ENCODE data around the gene NFYB. TPM values are rescaled to one million over a fixed set of nuclear protein-coding genes. Genes with fewer than 3 reads are reported as not detected.

NFYB gene
- total and polyA plus RNA-seq, 2 donors (not counting 1 experiment from before 2014, with no cell fraction given): 11.7 to 27.2 TPM

DNA sequence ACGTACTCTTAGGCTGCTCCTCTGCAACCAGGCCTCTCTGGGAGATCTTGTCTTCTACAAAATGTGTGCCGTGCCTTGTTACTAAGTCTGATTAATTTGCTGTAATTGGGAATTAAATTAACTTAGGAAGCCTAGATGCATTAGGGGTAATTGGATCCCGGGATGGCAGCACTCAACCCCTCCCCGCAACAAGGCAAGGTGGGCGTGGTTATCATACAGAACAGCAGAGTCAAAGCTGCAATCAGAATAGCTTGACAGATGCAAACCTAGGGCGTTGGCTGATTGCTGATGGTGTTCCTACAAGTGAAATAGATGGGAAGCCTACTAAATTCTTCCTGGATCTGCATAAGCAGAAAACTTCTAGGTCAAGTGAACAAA, 34.5 kb upstream of the NFYB start:
- Histone ChIP-seq H3K27ac (ENCODE audit: low read length in 2 of 2) (no peak overlapping the region), H4K20me1 (ENCODE audit: control insufficient read depth, insufficient read depth, low read length, poor library complexity, severe bottlenecking) (no peaks in the 10 kb centered on the region), H3K9ac (ENCODE audit: low read length) (no peak overlapping the region), H3K27me3 (replicated peaks in 1 of 4; ENCODE audit: control extremely low read depth in 1 of 4, control insufficient read depth in 3 of 4, insufficient read depth in 4 of 4, low read length in 3 of 4) (peaks cover 0 to 2% (median 0%) of the 10 kb centered on the region in 4 experiments), H3K4me3 (ENCODE audit: control extremely low read depth in 1 of 5, extremely low read depth in 1 of 5, insufficient read depth in 1 of 5, low read depth in 2 of 5, low read length in 4 of 5) (no peak overlapping the region), H3K36me3 (replicated peaks in 1 of 2; ENCODE audit: control extremely low read depth in 1 of 2, control insufficient read depth in 1 of 2, extremely low read depth in 1 of 2, insufficient read depth in 2 of 2, low read length in 1 of 2) (no peaks in the 10 kb centered on the region), H3K9me3 (ENCODE audit: control extremely low read depth in 1 of 3, control insufficient read depth in 2 of 3, insufficient read depth in 1 of 3, low read length in 2 of 3) (peaks cover 0 to 7% (median 0%) of the 10 kb centered on the region in 3 donors), H3K4me2 (replicated peaks; ENCODE audit: low read depth, low read length, poor library complexity, severe bottlenecking) (no peak overlapping the region), H3K79me2 (ENCODE audit: control insufficient read depth, insufficient read depth, low read length) (no peaks in the 10 kb centered on the region), H3K4me1 (ENCODE audit: control insufficient read depth in 2 of 2, insufficient read depth in 2 of 2, low read length in 2 of 2) (no peaks in the 10 kb centered on the region), H2AFZ (ENCODE audit: insufficient read depth, low read depth, low read length, poor library complexity, severe bottlenecking) (no peak overlapping the region)
- intact Hi-C loops (cut with micrococcal nuclease): no loop called here
- H3K4me1 Mint-ChIP-seq: no peaks in the 10 kb centered on the region
- DNase-seq: no peak
- no peak overlapping the region for H3K27ac Mint-ChIP-seq
- TF ChIP-seq, protein P1, sequence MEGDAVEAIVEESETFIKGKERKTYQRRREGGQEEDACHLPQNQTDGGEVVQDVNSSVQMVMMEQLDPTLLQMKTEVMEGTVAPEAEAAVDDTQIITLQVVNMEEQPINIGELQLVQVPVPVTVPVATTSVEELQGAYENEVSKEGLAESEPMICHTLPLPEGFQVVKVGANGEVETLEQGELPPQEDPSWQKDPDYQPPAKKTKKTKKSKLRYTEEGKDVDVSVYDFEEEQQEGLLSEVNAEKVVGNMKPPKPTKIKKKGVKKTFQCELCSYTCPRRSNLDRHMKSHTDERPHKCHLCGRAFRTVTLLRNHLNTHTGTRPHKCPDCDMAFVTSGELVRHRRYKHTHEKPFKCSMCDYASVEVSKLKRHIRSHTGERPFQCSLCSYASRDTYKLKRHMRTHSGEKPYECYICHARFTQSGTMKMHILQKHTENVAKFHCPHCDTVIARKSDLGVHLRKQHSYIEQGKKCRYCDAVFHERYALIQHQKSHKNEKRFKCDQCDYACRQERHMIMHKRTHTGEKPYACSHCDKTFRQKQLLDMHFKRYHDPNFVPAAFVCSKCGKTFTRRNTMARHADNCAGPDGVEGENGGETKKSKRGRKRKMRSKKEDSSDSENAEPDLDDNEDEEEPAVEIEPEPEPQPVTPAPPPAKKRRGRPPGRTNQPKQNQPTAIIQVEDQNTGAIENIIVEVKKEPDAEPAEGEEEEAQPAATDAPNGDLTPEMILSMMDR (IDR thresholded peaks at IDR 0.05): no peak
- TF ChIP-seq EZH2 (IDR thresholded peaks at IDR 0.05; ENCODE audit: borderline replicate concordance, insufficient read depth, low read depth, low read length, poor library complexity, severe bottlenecking): no peak
- H3K9me3 Mint-ChIP-seq (ENCODE audit: insufficient read depth): no peaks in the 10 kb centered on the region
- CTCF ChIA-PET: no interaction called here
- H3K27me3 Mint-ChIP-seq: peaks cover 21% of the 10 kb centered on the region
- ATAC-seq (ENCODE audit: low read depth): no peak
- no peak overlapping the region for H3K4me3 Mint-ChIP-seq
- POLR2A ChIA-PET: no interaction called here
- WGBS (ENCODE audit: insufficient coverage): 100% methylated on average over 5 of the region's 6 CpGs

DNA sequence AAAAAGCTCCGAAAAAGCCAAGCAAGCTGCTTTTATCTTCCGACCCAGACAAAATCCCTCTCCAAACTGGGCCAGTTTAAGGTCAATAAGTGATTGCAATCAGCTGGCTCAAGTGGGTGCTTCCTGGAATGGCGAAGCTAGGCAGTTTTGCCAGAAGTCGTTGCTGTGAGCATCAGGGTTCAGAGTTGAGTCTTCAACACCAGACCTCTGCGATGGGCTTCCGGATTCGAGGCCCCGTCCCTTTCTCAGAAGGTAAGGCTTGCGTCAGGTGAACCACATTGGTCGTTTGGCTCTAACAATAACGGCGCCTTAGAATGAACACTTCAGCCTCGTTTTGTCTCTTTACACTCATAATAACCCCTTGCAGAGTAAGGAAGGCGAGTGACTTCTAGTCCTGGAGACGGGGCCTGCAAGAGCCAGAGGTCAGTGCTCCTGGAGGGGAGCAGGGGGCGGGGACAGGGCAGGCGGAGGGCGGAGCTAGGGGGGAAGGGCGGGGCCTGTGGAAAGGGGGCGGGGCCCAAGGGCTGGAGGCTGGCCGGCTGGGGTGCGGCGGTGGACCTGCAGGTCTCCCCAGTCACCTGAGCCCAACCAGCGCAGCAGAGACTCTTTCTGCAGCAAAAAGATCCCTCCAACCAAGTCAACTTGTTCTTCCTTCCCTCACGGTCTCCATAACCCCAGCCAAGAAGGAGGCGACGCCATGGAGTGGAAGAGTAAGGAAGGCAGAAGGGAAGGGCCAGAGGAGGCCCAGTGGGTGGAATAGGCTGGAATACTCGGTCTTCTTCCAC, 34.0 kb upstream of the NFYB start:
- ATAC-seq (ENCODE audit: low read depth) (no peak), DNase-seq (no peak)
- Histone ChIP-seq H3K36me3 (replicated peaks in 1 of 2; ENCODE audit: control extremely low read depth in 1 of 2, control insufficient read depth in 1 of 2, extremely low read depth in 1 of 2, insufficient read depth in 2 of 2, low read length in 1 of 2) (no peaks in the 10 kb centered on the region), H3K27ac (ENCODE audit: low read length in 2 of 2) (no peak overlapping the region), H3K79me2 (ENCODE audit: control insufficient read depth, insufficient read depth, low read length) (no peaks in the 10 kb centered on the region), H2AFZ (ENCODE audit: insufficient read depth, low read depth, low read length, poor library complexity, severe bottlenecking) (no peak overlapping the region), H3K4me1 (ENCODE audit: control insufficient read depth in 2 of 2, insufficient read depth in 2 of 2, low read length in 2 of 2) (no peaks in the 10 kb centered on the region), H3K9ac (ENCODE audit: low read length) (no peak overlapping the region), H4K20me1 (ENCODE audit: control insufficient read depth, insufficient read depth, low read length, poor library complexity, severe bottlenecking) (no peaks in the 10 kb centered on the region), H3K4me2 (replicated peaks; ENCODE audit: low read depth, low read length, poor library complexity, severe bottlenecking) (no peak overlapping the region), H3K4me3 (ENCODE audit: control extremely low read depth in 1 of 5, extremely low read depth in 1 of 5, insufficient read depth in 1 of 5, low read depth in 2 of 5, low read length in 4 of 5) (no peak overlapping the region), H3K27me3 (replicated peaks in 1 of 4; ENCODE audit: control extremely low read depth in 1 of 4, control insufficient read depth in 3 of 4, insufficient read depth in 4 of 4, low read length in 3 of 4) (peaks cover 0 to 2% (median 0%) of the 10 kb centered on the region in 4 experiments), H3K9me3 (ENCODE audit: control extremely low read depth in 1 of 3, control insufficient read depth in 2 of 3, insufficient read depth in 1 of 3, low read length in 2 of 3) (peaks cover 0 to 7% (median 0%) of the 10 kb centered on the region in 3 donors)
- CTCF ChIA-PET: no interaction called here
- Mint-ChIP-seq H3K27ac (no peak overlapping the region), H3K4me3 (no peak overlapping the region), H3K27me3 (peaks cover 16% of the 10 kb centered on the region), H3K4me1 (no peaks in the 10 kb centered on the region), H3K9me3 (ENCODE audit: insufficient read depth) (no peaks in the 10 kb centered on the region)
- intact Hi-C loops (cut with micrococcal nuclease): no loop called here
- POLR2A ChIA-PET: no interaction called here
- WGBS (ENCODE audit: insufficient coverage): 85% methylated on average over 22 of the region's 28 CpGs
- no peak for TF ChIP-seq EZH2 (IDR thresholded peaks at IDR 0.05; ENCODE audit: borderline replicate concordance, insufficient read depth, low read depth, low read length, poor library complexity, severe bottlenecking)
- TF ChIP-seq, protein P1 (IDR thresholded peaks at IDR 0.05): no peak

All from B cell (primary cell).